ENCODE results near the gene UST. TPM values are rescaled to one million over a fixed set of nuclear protein-coding genes. Genes with fewer than 3 reads are reported as not detected.

UST gene
- total RNA-seq, 1 experiment from 2014 or later: 6.1 TPM

DNA sequence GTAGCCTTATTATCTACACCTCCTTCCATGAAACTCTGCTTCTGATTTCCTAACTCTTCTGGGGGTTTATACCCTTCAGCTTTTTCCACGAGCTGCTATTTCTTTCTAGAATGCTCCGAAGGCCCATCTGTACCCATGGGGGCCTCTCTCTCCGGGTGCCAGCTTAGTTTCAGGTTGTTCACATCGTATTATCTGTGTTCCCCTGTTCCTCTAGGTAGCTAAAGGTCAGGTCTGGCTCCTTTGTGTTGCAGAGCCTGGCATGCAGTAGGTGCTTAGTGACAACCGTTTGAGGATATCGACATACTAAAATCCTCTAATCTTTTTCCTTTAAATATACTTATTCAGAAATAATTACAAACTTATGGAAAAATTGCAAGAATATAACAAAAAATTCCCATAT, 73.0 kb downstream of the UST start:
- no peak overlapping the region for H3K27ac ChIP-seq (ENCODE audit: low read depth, low read length)
- H3K4me2 ChIP-seq (ENCODE audit: low read length): no peak overlapping the region
- TF ChIP-seq POLR2A (IDR thresholded peaks at IDR 0.05; ENCODE audit: borderline replicate concordance, extremely low read depth, insufficient read depth, insufficient read length) (no peak), SRF (IDR thresholded peaks at IDR 0.05; ENCODE audit: low read depth) (no peak), TCF7L2 (IDR thresholded peaks at IDR 0.05; ENCODE audit: borderline replicate concordance, extremely low read depth, insufficient read depth, insufficient read length) (no peak), EZH2 (IDR thresholded peaks at IDR 0.05) (no peak), EZH2phosphoT487 (IDR thresholded peaks at IDR 0.05; ENCODE audit: borderline replicate concordance) (no peak), SIN3A (IDR thresholded peaks at IDR 0.05; ENCODE audit: low read depth) (no peak), ELF1 (IDR thresholded peaks at IDR 0.05; ENCODE audit: borderline replicate concordance, low read depth) (no peak), CEBPB (IDR thresholded peaks at IDR 0.05; ENCODE audit: low read depth) (no peak), CTCF (IDR thresholded peaks at IDR 0.05 in 2 of 3, conservative IDR thresholded peaks at IDR 0.05 in 1 of 3; ENCODE audit: borderline replicate concordance in 1 of 3, insufficient read depth in 1 of 3, low read depth in 2 of 3, low read length in 2 of 3) (no peak), JUND (IDR thresholded peaks at IDR 0.05) (no peak)
- ATAC-seq: no peak
- no TSS peak for BruUV-seq (replicated peaks)
- H3K4me3 ChIP-seq (replicated peaks in 1 of 2; ENCODE audit: low read depth in 1 of 2, low read length in 2 of 2): no peak overlapping the region
- H3K79me2 ChIP-seq (ENCODE audit: insufficient read depth, low read length): no peaks in the 10 kb centered on the region
- RAD21 ChIA-PET (ENCODE audit: low non-redundant PET in 1 of 2, low total read pairs in 2 of 2, uncharacterized antibody in 2 of 2, unreplicated experiment in 2 of 2): no interaction called here
- H3K9ac ChIP-seq (ENCODE audit: low read length): no peak overlapping the region
- H3K36me3 ChIP-seq (ENCODE audit: control insufficient read depth in 1 of 2, insufficient read depth in 2 of 2, low read length in 2 of 2): no peaks in the 10 kb centered on the region
- no peaks in the 10 kb centered on the region for H4K20me1 ChIP-seq (ENCODE audit: insufficient read depth)
- H3K27me3 ChIP-seq (ENCODE audit: insufficient read depth, low read length): peaks cover 3% of the 10 kb centered on the region; the same call in 1 of the 2 replicates
- H2AFZ ChIP-seq (ENCODE audit: low read depth, low read length, poor library complexity, severe bottlenecking): no peak overlapping the region
- H3K4me1 ChIP-seq (ENCODE audit: control insufficient read depth in 1 of 2, insufficient read depth in 2 of 2, low read length in 2 of 2): no peaks in the 10 kb centered on the region
- POLR2A ChIA-PET: no interaction called here
- H3K9me3 ChIP-seq (ENCODE audit: control insufficient read depth in 1 of 2, insufficient read depth in 1 of 2, low read depth in 1 of 2, low read length in 2 of 2): no peaks in the 10 kb centered on the region
- intact Hi-C loops (cut with micrococcal nuclease): no loop called here
- DNase-seq (ENCODE audit: low read depth, low spot score): no peak
- CTCF ChIA-PET: no interaction called here
- no peaks in the 10 kb centered on the region for H3K9me2 ChIP-seq (ENCODE audit: insufficient read depth)

- no TSS peak for BruUV-seq (replicated peaks)
- ChIA-PET RAD21 (ENCODE audit: low non-redundant PET in 1 of 2, low total read pairs in 2 of 2, uncharacterized antibody in 2 of 2, unreplicated experiment in 2 of 2) (no interaction called here), POLR2A (no interaction called here)
These were observed 76.0 kb downstream of the UST start for GRCh38 chr6:148822819-148823218.

More at GRCh38 chr6:148822819-148823218, 76.0 kb downstream of the UST start:
- ATAC-seq (no peak), DNase-seq (ENCODE audit: low read depth, low spot score) (no peak)
- Histone ChIP-seq H3K9ac (ENCODE audit: low read length) (no peak overlapping the region), H3K4me3 (replicated peaks in 1 of 2; ENCODE audit: low read depth in 1 of 2, low read length in 2 of 2) (no peak overlapping the region), H2AFZ (ENCODE audit: low read depth, low read length, poor library complexity, severe bottlenecking) (no peak overlapping the region), H3K36me3 (ENCODE audit: control insufficient read depth in 1 of 2, insufficient read depth in 2 of 2, low read length in 2 of 2) (no peaks in the 10 kb centered on the region), H3K4me1 (ENCODE audit: control insufficient read depth in 1 of 2, insufficient read depth in 2 of 2, low read length in 2 of 2) (no peaks in the 10 kb centered on the region), H3K4me2 (ENCODE audit: low read length) (no peak overlapping the region), H3K27ac (ENCODE audit: low read depth, low read length) (no peak overlapping the region), H3K9me2 (ENCODE audit: insufficient read depth) (no peaks in the 10 kb centered on the region), H3K27me3 (ENCODE audit: insufficient read depth, low read length) (peaks cover 3% of the 10 kb centered on the region; the same call in 1 of the 2 replicates), H3K79me2 (ENCODE audit: insufficient read depth, low read length) (no peaks in the 10 kb centered on the region), H3K9me3 (ENCODE audit: control insufficient read depth in 1 of 2, insufficient read depth in 1 of 2, low read depth in 1 of 2, low read length in 2 of 2) (no peaks in the 10 kb centered on the region), H4K20me1 (ENCODE audit: insufficient read depth) (no peaks in the 10 kb centered on the region)
- CTCF ChIA-PET: no interaction called here
- intact Hi-C loops (cut with micrococcal nuclease): no loop called here
- TF ChIP-seq, protein P1, sequence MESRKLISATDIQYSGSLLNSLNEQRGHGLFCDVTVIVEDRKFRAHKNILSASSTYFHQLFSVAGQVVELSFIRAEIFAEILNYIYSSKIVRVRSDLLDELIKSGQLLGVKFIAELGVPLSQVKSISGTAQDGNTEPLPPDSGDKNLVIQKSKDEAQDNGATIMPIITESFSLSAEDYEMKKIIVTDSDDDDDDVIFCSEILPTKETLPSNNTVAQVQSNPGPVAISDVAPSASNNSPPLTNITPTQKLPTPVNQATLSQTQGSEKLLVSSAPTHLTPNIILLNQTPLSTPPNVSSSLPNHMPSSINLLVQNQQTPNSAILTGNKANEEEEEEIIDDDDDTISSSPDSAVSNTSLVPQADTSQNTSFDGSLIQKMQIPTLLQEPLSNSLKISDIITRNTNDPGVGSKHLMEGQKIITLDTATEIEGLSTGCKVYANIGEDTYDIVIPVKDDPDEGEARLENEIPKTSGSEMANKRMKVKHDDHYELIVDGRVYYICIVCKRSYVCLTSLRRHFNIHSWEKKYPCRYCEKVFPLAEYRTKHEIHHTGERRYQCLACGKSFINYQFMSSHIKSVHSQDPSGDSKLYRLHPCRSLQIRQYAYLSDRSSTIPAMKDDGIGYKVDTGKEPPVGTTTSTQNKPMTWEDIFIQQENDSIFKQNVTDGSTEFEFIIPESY (IDR thresholded peaks at IDR 0.05; ENCODE audit: extremely low read depth, insufficient replicate concordance, low read length): no peak
- TF ChIP-seq EZH2 (IDR thresholded peaks at IDR 0.05): no peak
- no peak for TF ChIP-seq ELF1 (IDR thresholded peaks at IDR 0.05; ENCODE audit: borderline replicate concordance, low read depth)
- no peak for TF ChIP-seq YY1 (IDR thresholded peaks at IDR 0.05; ENCODE audit: extremely low read depth, insufficient replicate concordance, low read depth, low read length)
- no peak for TF ChIP-seq CTCF (IDR thresholded peaks at IDR 0.05 in 2 of 3, conservative IDR thresholded peaks at IDR 0.05 in 1 of 3; ENCODE audit: borderline replicate concordance in 1 of 3, insufficient read depth in 1 of 3, low read depth in 2 of 3, low read length in 2 of 3)
